Natural killer cell (primary cell): ENCODE data around the gene ZSWIM4. TPM values are rescaled to one million over a fixed set of nuclear protein-coding genes. Genes with fewer than 3 reads are reported as not detected.

Experiments
- ATAC-seq, 3 donors: fragments of 150-1000 bp in 2 of 3; fragments of 200-7000 bp in 1 of 3; cut with Tn5 transposase; 1 replicate in 1 of 3; 2 replicates in 2 of 3; pipeline ENCODE4 v1.10.0; 2021; ENCODE audit warnings: mild to moderate bottlenecking in 2 of 3, moderate library complexity in 2 of 3
- DNase-seq, 2 donors: peaks; one replicate each; pipeline versions ENCODE4 v3.0.0 to v3.0.0-alpha.2; 2013 to 2021; ENCODE audit warnings: mixed read lengths in 1 of 2
- H3K27ac ChIP-seq: one replicate; pipeline ENCODE4 v1.5.1; 2013; ENCODE audit warnings: mild to moderate bottlenecking, low read length
- H3K27me3 ChIP-seq: one replicate; pipeline ENCODE4 v1.6.1; 2013; ENCODE audit warnings: low read length; ENCODE audit not compliant: control insufficient read depth, insufficient read depth
- H3K36me3 ChIP-seq: one replicate; pipeline ENCODE4 v1.6.1; 2013; ENCODE audit warnings: low read length; ENCODE audit not compliant: control insufficient read depth, insufficient read depth
- H3K4me1 ChIP-seq: one replicate; pipeline ENCODE4 v1.6.1; 2013; ENCODE audit warnings: low read length; ENCODE audit not compliant: control insufficient read depth, insufficient read depth
- H3K4me3 ChIP-seq: one replicate; pipeline ENCODE4 v1.5.1; 2013; ENCODE audit warnings: low read length
- H3K9me3 ChIP-seq: one replicate; pipeline ENCODE4 v1.6.1; 2013; ENCODE audit warnings: low read length; ENCODE audit not compliant: control insufficient read depth, insufficient read depth
- H3K27ac Mint-ChIP-seq, 2 donors: one replicate each; pipeline ENCODE4 v1.8.0; 2022; ENCODE audit warnings: mild to moderate bottlenecking in 2 of 2, mixed read lengths in 2 of 2, moderate library complexity in 1 of 2
- H3K27me3 Mint-ChIP-seq, 2 donors: one replicate each; pipeline ENCODE4 v1.8.0; 2022; ENCODE audit warnings: low read depth in 2 of 2, mixed read lengths in 2 of 2
- H3K36me3 Mint-ChIP-seq: one replicate; pipeline ENCODE4 v1.8.0; 2022; ENCODE audit warnings: mixed read lengths
- H3K4me1 Mint-ChIP-seq, 2 donors: one replicate each; pipeline ENCODE4 v1.8.0; 2022; ENCODE audit warnings: mixed read lengths in 2 of 2
- H3K4me3 Mint-ChIP-seq: one replicate; pipeline ENCODE4 v1.8.0; 2022; ENCODE audit warnings: mild to moderate bottlenecking, moderate library complexity, mixed read lengths
- H3K9me3 Mint-ChIP-seq, 2 donors: one replicate each; pipeline ENCODE4 v1.8.0; 2022; ENCODE audit warnings: mixed read lengths in 2 of 2
- CTCF ChIP-seq: fragments of 200-600 bp; IDR thresholded peaks from one replicate; pipeline ENCODE4 v1.8.0; 2022; ENCODE audit warnings: antibody characterized with exemption
- WGBS: methylation state at CpG from one replicate; pipeline ENCODE4 v1.1.7; 2013; ENCODE audit warnings: missing lambda C conversion rate; ENCODE audit not compliant: insufficient coverage; 5-methylcytosine and 5-hydroxymethylcytosine counted together
- intact Hi-C: fragments of 100-400 bp; cut with micrococcal nuclease; formaldehyde crosslinking; loops from one replicate; pipeline ENCODE4 v1.14.2; 2022
- total RNA-seq, 4 donors: library from RNA; stranded (reverse); fragments of 120-200 nt in 1 of 4; gene quantifications; one replicate each; pipeline versions ENCODE4 v1.2.3 to v1.2.4, GENCODE V29; 2013 to 2022

ZSWIM4 gene
- total RNA-seq, 3 donors from 2014 or later (not counting 1 experiment from before 2014, with no cell fraction given): 5.8 to 5.9 (median 5.9) TPM

- H3K27me3 Mint-ChIP-seq: peaks cover 17 to 35% of the 10 kb centered on the region in 2 donors
- Histone ChIP-seq H3K9me3 (no peaks in the 10 kb centered on the region), H3K4me3 (no peak overlapping the region), H3K36me3 (no peaks in the 10 kb centered on the region), H3K27ac (no peak overlapping the region), H3K27me3 (peaks cover 21% of the 10 kb centered on the region), H3K4me1 (peaks cover 33% of the 10 kb centered on the region)
- H3K4me1 Mint-ChIP-seq: peaks cover 24 to 35% of the 10 kb centered on the region in 2 donors
- WGBS: 2% methylated on average over 82 of the region's 82 CpGs
- peak overlapping the region in 1 of 2 donors; percentile 51 for H3K27ac Mint-ChIP-seq
- no peaks in the 10 kb centered on the region for H3K36me3 Mint-ChIP-seq
- peak overlapping the region; percentile 86 for H3K4me3 Mint-ChIP-seq
- no peaks in the 10 kb centered on the region for H3K9me3 Mint-ChIP-seq
- intact Hi-C loops: no loop called here
- no peak for TF ChIP-seq CTCF
- DNase-seq (peak in 1 of 2 donors; percentile 32), ATAC-seq (no peak)
Measured at GRCh38 chr19:13865571-13866462, 70.6 kb downstream of the ZSWIM4 start.

- no peak overlapping the region for H3K27ac ChIP-seq
- intact Hi-C loops: no loop called here
- Mint-ChIP-seq H3K36me3 (no peaks in the 10 kb centered on the region), H3K27ac (peak overlapping the region in 1 of 2 donors; percentile 51), H3K4me1 (peaks cover 23 to 30% of the 10 kb centered on the region in 2 donors), H3K4me3 (peak overlapping the region; percentile 86), H3K9me3 (no peaks in the 10 kb centered on the region), H3K27me3 (peaks cover 17 to 38% of the 10 kb centered on the region in 2 donors)
- 73% methylated on average over 15 of the region's 15 CpGs for WGBS
- H3K36me3 ChIP-seq: no peaks in the 10 kb centered on the region
- H3K27me3 ChIP-seq: peaks cover 21% of the 10 kb centered on the region
- DNase-seq (no peak), ATAC-seq (no peak)
- H3K4me1 ChIP-seq: peaks cover 26% of the 10 kb centered on the region
- no peaks in the 10 kb centered on the region for H3K9me3 ChIP-seq
- H3K4me3 ChIP-seq: no peak overlapping the region
- TF ChIP-seq CTCF: no peak
Measured at GRCh38 chr19:13866463-13867046, 71.3 kb downstream of the ZSWIM4 start.

GRCh38 chr19:13868663-13869062 is 73.4 kb downstream of the ZSWIM4 start:
- no peak for DNase-seq
- Histone ChIP-seq H3K27me3 (peaks cover 28% of the 10 kb centered on the region), H3K4me3 (no peak overlapping the region), H3K4me1 (peaks cover 30% of the 10 kb centered on the region), H3K9me3 (no peaks in the 10 kb centered on the region), H3K36me3 (no peaks in the 10 kb centered on the region), H3K27ac (no peak overlapping the region)
- no peaks in the 10 kb centered on the region for H3K9me3 Mint-ChIP-seq
- intact Hi-C loops: no loop called here
- peaks cover 17 to 36% of the 10 kb centered on the region in 2 donors for H3K27me3 Mint-ChIP-seq
- H3K4me3 Mint-ChIP-seq: no peak overlapping the region
- no peak for TF ChIP-seq CTCF
- WGBS: 64% methylated on average over 3 of the region's 4 CpGs
- H3K27ac Mint-ChIP-seq: no peak overlapping the region
- H3K36me3 Mint-ChIP-seq: no peaks in the 10 kb centered on the region
- H3K4me1 Mint-ChIP-seq: peaks cover 16 to 30% of the 10 kb centered on the region in 2 donors
- no peak for ATAC-seq
